CD4-positive, CD25-positive, alpha-beta regulatory T cell (primary cell): ENCODE data around the gene KLHL3. TPM values are rescaled to one million over a fixed set of nuclear protein-coding genes. Genes with fewer than 3 reads are reported as not detected.

ENCODE experiments used
- ATAC-seq, 2 donors: fragments of 150-1000 bp; cut with Tn5 transposase; one replicate each; pipeline ENCODE4 v1.10.0; 2021; ENCODE audit warnings: low read depth in 2 of 2, moderate number of reproducible peaks in 2 of 2, moderate library complexity in 1 of 2
- DNase-seq, 3 donors: peaks; one replicate each; pipeline versions ENCODE4 v3.0.0 to v3.0.0-alpha.2; 2012 to 2022; ENCODE audit warnings: mixed read lengths in 1 of 3
- H3K27ac ChIP-seq: one replicate; pipeline ENCODE4 v1.7.0; 2013; ENCODE audit warnings: mild to moderate bottlenecking, low read length; ENCODE audit not compliant: insufficient read depth, poor library complexity, severe bottlenecking
- H3K27me3 ChIP-seq: one replicate; pipeline ENCODE4 v1.7.0; 2013; ENCODE audit warnings: low read length; ENCODE audit not compliant: control insufficient read depth, insufficient read depth
- H3K36me3 ChIP-seq: one replicate; pipeline ENCODE4 v1.7.0; 2013; ENCODE audit warnings: mild to moderate bottlenecking, low read length, moderate library complexity; ENCODE audit not compliant: control insufficient read depth, insufficient read depth
- H3K4me1 ChIP-seq: 2 replicates; pipeline ENCODE4 v1.7.0; 2013; ENCODE audit warnings: mild to moderate bottlenecking, low read length; ENCODE audit not compliant: insufficient read depth, control insufficient read depth, poor library complexity, severe bottlenecking
- H3K4me3 ChIP-seq: one replicate; pipeline ENCODE4 v1.7.0; 2013; ENCODE audit warnings: low read depth, mild to moderate bottlenecking, low read length, moderate library complexity
- H3K9me3 ChIP-seq, 2 experiments: 1 replicate in 1 of 2; 2 replicates in 1 of 2; pipeline ENCODE4 v1.7.0; 2013; ENCODE audit warnings: low read length in 2 of 2, mild to moderate bottlenecking in 1 of 2, moderate library complexity in 1 of 2; ENCODE audit not compliant: control insufficient read depth in 2 of 2
- H3K27ac Mint-ChIP-seq, 3 donors: one replicate each; pipeline ENCODE4 v1.8.0; 2020 to 2022; ENCODE audit warnings: mild to moderate bottlenecking in 3 of 3, mixed read lengths in 3 of 3, moderate library complexity in 2 of 3
- H3K27me3 Mint-ChIP-seq: one replicate; pipeline ENCODE4 v1.8.0; 2022; ENCODE audit warnings: mild to moderate bottlenecking, mixed read lengths
- H3K36me3 Mint-ChIP-seq: one replicate; pipeline ENCODE4 v1.8.0; 2020; ENCODE audit warnings: mixed read lengths
- H3K4me1 Mint-ChIP-seq, 4 donors: one replicate each; pipeline ENCODE4 v1.8.0; 2020 to 2022; ENCODE audit warnings: mixed read lengths in 4 of 4, mild to moderate bottlenecking in 1 of 4
- H3K4me3 Mint-ChIP-seq, 4 donors: one replicate each; pipeline ENCODE4 v1.8.0; 2020 to 2022; ENCODE audit warnings: mild to moderate bottlenecking in 4 of 4, mixed read lengths in 4 of 4, moderate library complexity in 3 of 4
- H3K9me3 Mint-ChIP-seq, 7 donors: one replicate each; pipeline ENCODE4 v1.8.0; 2020 to 2022; ENCODE audit warnings: mixed read lengths in 7 of 7, mild to moderate bottlenecking in 3 of 7, moderate library complexity in 2 of 7
- polyA plus RNA-seq, 4 donors: library from polyadenylated mRNA; unstranded; fragments of 300-500 nt; fragmentation: Illumina TruSeq; gene quantifications; one replicate each; pipeline ENCODE4 v1.2.3, GENCODE V29; 2021
- total RNA-seq: library from RNA; stranded (reverse); gene quantifications from one replicate; pipeline ENCODE4 v1.2.3, GENCODE V29; 2022

KLHL3 gene
- total and polyA plus RNA-seq, 5 donors from 2014 or later: 2.8 to 24.4 (median 5.7) TPM

DNA sequence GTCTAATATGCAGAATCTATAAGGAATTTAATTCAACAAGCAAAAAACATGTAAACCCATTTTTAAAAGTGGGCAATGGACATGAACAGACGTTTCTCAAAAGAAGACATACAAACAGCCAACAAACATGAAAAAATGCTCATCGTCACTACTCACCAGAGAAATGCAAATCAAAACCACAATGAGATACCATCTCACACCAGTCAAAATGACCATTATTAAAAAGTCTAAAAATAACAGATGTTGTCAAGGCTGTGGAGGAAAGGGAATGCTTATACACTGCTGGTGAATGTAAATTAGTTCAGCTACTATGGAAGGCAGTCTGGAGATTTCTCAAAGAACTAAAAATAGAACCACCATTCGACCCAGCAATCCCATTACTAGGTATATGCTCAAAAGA lies 3.1 kb upstream of the KLHL3 start:
- H3K4me3 Mint-ChIP-seq: no peak overlapping the region

DNA sequence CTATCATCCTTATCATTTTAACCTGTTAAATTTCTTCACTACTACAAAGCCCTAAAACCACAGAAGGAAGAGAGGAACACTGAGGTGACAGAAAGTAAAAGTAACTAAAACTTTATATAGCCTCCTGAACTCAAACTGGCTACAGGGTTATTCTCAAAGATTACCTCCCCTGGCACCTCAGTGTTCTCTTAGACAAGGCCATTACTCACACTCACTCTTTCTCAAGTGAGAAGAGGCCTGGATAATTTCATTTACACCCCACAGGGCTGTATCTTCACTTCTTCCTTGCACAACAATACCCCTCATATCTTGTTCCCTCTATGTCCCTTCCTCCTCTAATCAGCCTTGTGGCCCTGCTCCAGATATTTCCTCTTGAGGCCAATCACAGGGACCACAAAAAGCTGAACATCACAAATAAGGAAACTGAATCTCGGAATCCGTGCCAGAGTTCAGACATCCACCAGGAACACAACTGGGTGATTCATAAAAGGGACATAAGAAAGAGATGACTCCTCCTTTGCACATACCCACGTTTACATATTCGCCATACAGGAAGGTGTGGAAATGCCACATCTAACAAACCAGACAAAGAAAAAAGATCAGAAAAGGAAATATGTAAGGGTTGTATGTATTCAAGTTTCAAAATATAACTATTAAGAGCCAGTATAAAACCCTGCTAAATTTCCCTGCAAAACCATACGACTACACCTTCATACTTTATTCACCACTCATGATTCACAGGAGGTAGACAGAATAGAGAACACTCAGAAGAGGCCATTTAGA lies 1.7 kb upstream of the KLHL3 start:
- no peaks in the 10 kb centered on the region for H3K36me3 ChIP-seq
- Mint-ChIP-seq H3K4me3 (no peak overlapping the region), H3K9me3 (peaks cover 0 to 1% (median 0%) of the 10 kb centered on the region in 7 donors), H3K4me1 (peaks cover 5 to 21% (median 11%) of the 10 kb centered on the region in 4 donors), H3K36me3 (peaks cover 3% of the 10 kb centered on the region), H3K27me3 (no peaks in the 10 kb centered on the region), H3K27ac (no peak overlapping the region)
- H3K9me3 ChIP-seq: no peaks in the 10 kb centered on the region
- no peaks in the 10 kb centered on the region for H3K27me3 ChIP-seq
- H3K4me3 ChIP-seq: peak overlapping the region; percentile 94
- ATAC-seq (peak; percentile 23 to 28), DNase-seq (peak in 2 of 3 donors; percentile 43 to 55)
- peaks cover 37% of the 10 kb centered on the region for H3K4me1 ChIP-seq
- H3K27ac ChIP-seq: peak overlapping the region; percentile 57

More for the DNA sequence above, 3.1 kb upstream of the KLHL3 start:
- no peaks in the 10 kb centered on the region for H3K27me3 Mint-ChIP-seq
- no peak overlapping the region for H3K27ac Mint-ChIP-seq
- H3K9me3 ChIP-seq: no peaks in the 10 kb centered on the region
- no peaks in the 10 kb centered on the region for H3K27me3 ChIP-seq
- H3K9me3 Mint-ChIP-seq: peaks cover 0 to 1% (median 0%) of the 10 kb centered on the region in 7 donors
- DNase-seq: no peak
- H3K36me3 ChIP-seq: no peaks in the 10 kb centered on the region
- H3K4me3 ChIP-seq: no peak overlapping the region
- peaks cover 3% of the 10 kb centered on the region for H3K36me3 Mint-ChIP-seq
- peaks cover 35% of the 10 kb centered on the region for H3K4me1 ChIP-seq
- ATAC-seq: no peak
- H3K27ac ChIP-seq: no peak overlapping the region
- peaks cover 0 to 17% (median 9%) of the 10 kb centered on the region in 4 donors for H3K4me1 Mint-ChIP-seq

GRCh38 chr5:137736496-137736895 lies 607 bp upstream of the KLHL3 start:
- Mint-ChIP-seq H3K9me3 (peaks cover 0 to 1% (median 0%) of the 10 kb centered on the region in 7 donors), H3K36me3 (peaks cover 10% of the 10 kb centered on the region), H3K4me3 (no peak overlapping the region), H3K27me3 (no peaks in the 10 kb centered on the region), H3K27ac (no peak overlapping the region), H3K4me1 (peaks cover 5 to 25% (median 13%) of the 10 kb centered on the region in 4 donors)
- no peak for ATAC-seq
- Histone ChIP-seq H3K9me3 (no peaks in the 10 kb centered on the region), H3K27ac (no peak overlapping the region), H3K36me3 (no peaks in the 10 kb centered on the region), H3K4me3 (peak overlapping the region; percentile 94), H3K27me3 (no peaks in the 10 kb centered on the region), H3K4me1 (peaks cover 37% of the 10 kb centered on the region)
- no peak for DNase-seq

DNA sequence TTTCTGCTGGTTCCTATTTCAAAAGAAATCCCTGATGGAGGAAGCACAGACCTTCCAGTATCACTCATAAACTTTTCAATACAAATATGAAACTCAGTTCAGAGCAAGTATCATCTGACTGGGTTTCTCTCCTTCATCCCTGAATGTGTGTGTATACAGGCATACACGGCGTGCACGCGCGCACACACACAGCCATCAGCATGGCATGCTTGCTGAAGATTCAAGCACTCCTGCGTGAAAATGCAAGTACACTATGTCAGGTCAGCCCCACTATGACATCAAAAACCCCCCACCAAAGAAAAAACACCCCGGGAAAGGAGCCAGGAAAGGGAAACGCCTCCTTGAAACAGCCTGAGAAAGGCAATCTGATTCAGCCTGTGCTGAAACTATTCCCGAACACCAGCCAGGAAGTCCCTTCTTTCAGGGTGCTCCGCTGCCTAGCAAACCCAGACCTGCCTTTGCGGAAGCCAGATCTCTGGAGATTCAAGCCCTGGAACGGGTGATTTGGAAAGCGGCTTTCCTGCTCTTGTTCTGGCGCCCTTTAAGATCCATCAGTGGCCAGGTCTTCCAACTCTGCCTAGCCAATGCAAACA lies 831 bp downstream of the KLHL3 start:
- H3K27me3 Mint-ChIP-seq: peaks cover 4% of the 10 kb centered on the region
- no peak overlapping the region for H3K4me3 Mint-ChIP-seq
- H3K9me3 ChIP-seq: no peaks in the 10 kb centered on the region
- H3K27me3 ChIP-seq: no peaks in the 10 kb centered on the region
- peaks cover 12% of the 10 kb centered on the region for H3K36me3 Mint-ChIP-seq
- H3K36me3 ChIP-seq: no peaks in the 10 kb centered on the region
- H3K4me3 ChIP-seq: peak overlapping the region; percentile 94
- peaks cover 11 to 33% (median 16%) of the 10 kb centered on the region in 4 donors for H3K4me1 Mint-ChIP-seq
- no peak overlapping the region for H3K27ac Mint-ChIP-seq
- peaks cover 37% of the 10 kb centered on the region for H3K4me1 ChIP-seq
- peak; percentile 21 to 28 for ATAC-seq
- peak in 1 of 3 donors; percentile 19 for DNase-seq
- H3K9me3 Mint-ChIP-seq: peaks cover 0 to 1% (median 0%) of the 10 kb centered on the region in 7 donors
- H3K27ac ChIP-seq: peak overlapping the region; percentile 55

DNA sequence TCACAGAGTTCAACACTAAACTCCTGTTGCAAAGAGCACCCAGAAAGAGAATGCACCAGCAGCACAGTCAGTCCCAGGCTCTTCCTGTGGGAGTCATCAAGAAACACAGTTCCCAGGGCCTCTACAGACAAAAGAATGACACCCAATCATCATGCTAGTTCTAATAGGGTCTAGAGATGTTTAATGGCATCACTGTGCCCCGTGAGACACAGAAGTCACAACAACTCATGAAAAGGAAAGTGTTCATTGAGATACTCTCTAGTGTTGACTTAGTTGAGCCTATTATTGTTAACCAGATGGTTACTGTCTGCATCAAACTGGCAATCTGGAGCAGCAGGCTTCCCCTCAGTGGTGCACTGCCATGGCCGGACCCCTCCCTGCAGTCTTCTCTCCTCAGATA lies 1.6 kb downstream of the KLHL3 start:
- Histone ChIP-seq H3K36me3 (no peaks in the 10 kb centered on the region), H3K4me1 (peaks cover 37% of the 10 kb centered on the region), H3K27me3 (no peaks in the 10 kb centered on the region), H3K27ac (no peak overlapping the region), H3K9me3 (no peaks in the 10 kb centered on the region), H3K4me3 (peak overlapping the region; percentile 94)
- Mint-ChIP-seq H3K4me1 (peaks cover 6 to 33% (median 13%) of the 10 kb centered on the region in 4 donors), H3K4me3 (no peak overlapping the region), H3K27me3 (peaks cover 4% of the 10 kb centered on the region), H3K36me3 (peaks cover 12% of the 10 kb centered on the region), H3K27ac (no peak overlapping the region), H3K9me3 (peaks cover 0 to 1% (median 0%) of the 10 kb centered on the region in 7 donors)
- ATAC-seq (peak in 1 of 2 donors; percentile 10), DNase-seq (peak in 2 of 3 donors; percentile 0 to 5)

- Histone ChIP-seq H3K36me3 (no peaks in the 10 kb centered on the region), H3K9me3 (no peaks in the 10 kb centered on the region), H3K27me3 (no peaks in the 10 kb centered on the region), H3K27ac (no peak overlapping the region), H3K4me3 (peak overlapping the region; percentile 94), H3K4me1 (peaks cover 37% of the 10 kb centered on the region)
- no peak for DNase-seq
- Mint-ChIP-seq H3K36me3 (peaks cover 12% of the 10 kb centered on the region), H3K4me3 (no peak overlapping the region), H3K4me1 (peaks cover 6 to 35% (median 11%) of the 10 kb centered on the region in 4 donors), H3K27ac (no peak overlapping the region), H3K9me3 (peaks cover 0 to 1% (median 0%) of the 10 kb centered on the region in 7 donors), H3K27me3 (peaks cover 4% of the 10 kb centered on the region)
- no peak for ATAC-seq
Measured at GRCh38 chr5:137733922-137734321, 2.0 kb downstream of the KLHL3 start.

DNA sequence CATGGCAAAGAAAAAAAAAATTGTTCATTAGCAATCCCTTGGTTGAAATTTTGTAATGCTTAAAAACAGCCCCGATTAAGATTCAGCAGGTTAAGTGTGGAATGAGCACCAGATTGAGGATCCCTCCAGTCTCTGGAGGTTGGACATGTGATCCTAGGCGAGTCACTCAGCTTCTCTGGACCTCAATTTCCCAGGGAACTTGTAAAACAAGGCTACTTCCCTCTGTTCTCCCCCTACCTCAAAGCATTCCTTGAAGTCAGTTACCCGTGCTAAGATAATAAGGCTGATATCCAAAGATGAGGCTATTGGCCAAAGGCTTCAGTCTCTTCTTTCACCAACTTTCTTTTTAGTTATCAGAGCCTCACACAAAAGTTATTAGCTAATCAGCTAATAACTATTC lies 2.9 kb downstream of the KLHL3 start:
- Histone ChIP-seq H3K9me3 (no peaks in the 10 kb centered on the region), H3K4me3 (peak overlapping the region; percentile 4), H3K27ac (no peak overlapping the region), H3K4me1 (peaks cover 37% of the 10 kb centered on the region), H3K36me3 (no peaks in the 10 kb centered on the region), H3K27me3 (no peaks in the 10 kb centered on the region)
- H3K4me1 Mint-ChIP-seq: peaks cover 6 to 35% (median 10%) of the 10 kb centered on the region in 4 donors
- H3K4me3 Mint-ChIP-seq: peak overlapping the region in 3 of 4 donors; percentile 16 to 83 (median 22)
- H3K27me3 Mint-ChIP-seq: peaks cover 4% of the 10 kb centered on the region
- ATAC-seq: no peak
- peak overlapping the region in 1 of 3 donors; percentile 14 for H3K27ac Mint-ChIP-seq
- no peak for DNase-seq
- peaks cover 0 to 1% (median 0%) of the 10 kb centered on the region in 7 donors for H3K9me3 Mint-ChIP-seq
- peaks cover 12% of the 10 kb centered on the region for H3K36me3 Mint-ChIP-seq
